Hindlimb muscle (tissue), 1 donor: ENCODE data around the gene TBC1D13. TPM values are rescaled to one million over a fixed set of nuclear protein-coding genes. Genes with fewer than 3 reads are reported as not detected.
"Not testable (repeated sequence)": the region's sequence is repeated elsewhere in the genome, so short reads cannot be mapped to it uniquely, and the experiment has no call there.

Source experiments
- DNase-seq: peaks from one replicate; pipeline ENCODE4 v3.0.0-alpha.2; 2013
- polyA plus RNA-seq: library from polyadenylated mRNA; unstranded; fragments of 120-200 nt; gene quantifications from one replicate; pipeline ENCODE4 v1.2.1, GENCODE V29; 2013; ENCODE audit not compliant: insufficient read length

The TBC1D13 gene
- polyA plus RNA-seq, 1 donor: 42.7 TPM

GRCh38 chr9:128787659-128788058 lies 606 bp downstream of the TBC1D13 start:
- DNase-seq: peak; percentile 24

GRCh38 chr9:128788445-128788844 lies 1.4 kb downstream of the TBC1D13 start:
- DNase-seq: no peak

- no peak for DNase-seq
These were observed 3.5 kb downstream of the TBC1D13 start for GRCh38 chr9:128790536-128790935.

- no peak for DNase-seq
These were observed 5.1 kb downstream of the TBC1D13 start for GRCh38 chr9:128792134-128792533.

GRCh38 chr9:128792978-128793686 lies 6.1 kb downstream of the TBC1D13 start:
- DNase-seq: no peak

GRCh38 chr9:128794961-128795360 lies 7.9 kb downstream of the TBC1D13 start:
- DNase-seq: not testable (repeated sequence)

GRCh38 chr9:128798896-128799295 lies 11.8 kb downstream of the TBC1D13 start:
- no peak for DNase-seq

GRCh38 chr9:128800061-128800460 lies 13.0 kb downstream of the TBC1D13 start:
- DNase-seq: no peak

GRCh38 chr9:128802482-128802881 lies 15.4 kb downstream of the TBC1D13 start:
- no peak for DNase-seq

GRCh38 chr9:128805661-128806060 lies 18.6 kb downstream of the TBC1D13 start:
- no peak for DNase-seq

- DNase-seq: no peak
These were observed 20.8 kb downstream of the TBC1D13 start for GRCh38 chr9:128807827-128808226.

GRCh38 chr9:128808543-128808942 lies 21.5 kb downstream of the TBC1D13 start:
- DNase-seq: no peak

- no peak for DNase-seq
These were observed 22.1 kb downstream of the TBC1D13 start for GRCh38 chr9:128809036-128809599.

GRCh38 chr9:128809831-128810230 lies 22.8 kb downstream of the TBC1D13 start:
- no peak for DNase-seq

- no peak for DNase-seq
These were observed 23.8 kb downstream of the TBC1D13 start for GRCh38 chr9:128810873-128811272.

- peak; percentile 98 for DNase-seq
These were observed 31.2 kb downstream of the TBC1D13 start, which contains the start of gene ENDOG for GRCh38 chr9:128818099-128818838. Gene ENDOG (plus strand): TSS chr9:128818500. CDS start chr9:128818685, 185 bp downstream.

- DNase-seq: no peak
These were observed 32.0 kb downstream of the TBC1D13 start for GRCh38 chr9:128818839-128819715.

- DNase-seq: no peak
These were observed 32.9 kb downstream of the TBC1D13 start for GRCh38 chr9:128819716-128820664.

- DNase-seq: no peak
These were observed 33.9 kb downstream of the TBC1D13 start for GRCh38 chr9:128820665-128821583.
